NCI-H2107 treated with DMSO at 0.1 percent for 48 hours (cell line): ENCODE measurements around the gene ACSM6.
"Not testable (repeated sequence)": the region's sequence is repeated elsewhere in the genome, so short reads cannot be mapped to it uniquely, and the experiment has no call there.

Experiments
- DNase-seq: peaks from one replicate; lab custom pipeline; 2025; ENCODE audit not compliant: unreplicated experiment; lab: John Stamatoyannopoulos, UW

The ACSM6 gene

DNA sequence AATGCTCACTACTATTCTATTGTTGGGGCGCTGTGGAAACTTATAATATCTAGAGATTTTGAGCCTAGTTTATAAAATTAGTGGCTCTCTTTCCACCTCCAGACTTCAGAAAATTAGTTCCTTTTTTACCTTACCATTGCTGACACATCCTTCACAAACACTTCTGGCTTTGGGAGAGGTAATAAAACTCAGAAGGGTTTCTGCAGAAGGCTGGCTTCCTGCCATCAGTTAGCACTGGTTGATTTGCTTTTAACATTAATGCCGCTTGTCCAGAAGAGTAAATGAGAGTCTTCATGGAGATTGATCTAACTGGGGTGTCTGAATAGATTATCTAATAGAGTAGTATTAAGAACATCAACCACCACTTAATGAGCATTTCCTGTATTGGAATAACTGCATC is 20.3 kb downstream of the ACSM6 start:
- DNase-seq, result no peak

DNA sequence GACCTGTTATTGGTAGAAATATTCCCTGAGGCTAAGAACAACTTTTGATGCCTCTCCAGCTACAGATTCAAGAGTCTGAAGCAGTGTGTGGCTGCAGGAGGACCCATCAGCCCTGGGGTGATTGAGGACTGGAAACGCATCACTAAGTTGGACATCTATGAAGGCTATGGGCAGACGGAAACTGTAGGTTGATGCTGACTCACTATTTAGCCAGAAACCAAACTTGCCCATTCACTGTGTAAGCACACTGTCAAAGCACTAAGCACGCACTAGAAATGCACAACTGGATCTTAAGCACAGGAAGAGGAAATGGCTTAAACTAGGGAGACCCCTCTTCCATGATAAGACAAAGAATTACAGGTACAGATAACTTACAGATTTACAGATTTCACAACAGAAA is 20.8 kb downstream of the ACSM6 start:
- DNase-seq, result no peak

DNA sequence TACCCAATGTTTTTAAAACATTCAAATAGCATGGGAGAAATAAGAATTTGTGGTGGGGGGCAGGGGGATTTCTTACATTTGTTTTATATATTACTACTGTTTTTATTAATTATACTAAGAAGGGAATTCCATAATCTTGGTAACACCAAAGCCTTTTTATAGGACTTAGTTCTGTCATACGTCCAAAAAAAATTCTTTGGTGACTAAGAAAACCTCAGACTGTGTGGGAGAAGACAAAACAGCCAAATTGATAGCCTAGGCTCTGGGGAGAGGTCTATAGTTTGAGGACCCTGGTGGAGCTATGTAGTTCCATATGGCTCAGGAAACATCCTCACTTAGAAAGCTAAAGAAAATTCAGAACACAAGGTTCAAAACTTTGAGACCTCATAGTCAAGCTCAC is 23.4 kb downstream of the ACSM6 start:
- DNase-seq, result no peak

DNA sequence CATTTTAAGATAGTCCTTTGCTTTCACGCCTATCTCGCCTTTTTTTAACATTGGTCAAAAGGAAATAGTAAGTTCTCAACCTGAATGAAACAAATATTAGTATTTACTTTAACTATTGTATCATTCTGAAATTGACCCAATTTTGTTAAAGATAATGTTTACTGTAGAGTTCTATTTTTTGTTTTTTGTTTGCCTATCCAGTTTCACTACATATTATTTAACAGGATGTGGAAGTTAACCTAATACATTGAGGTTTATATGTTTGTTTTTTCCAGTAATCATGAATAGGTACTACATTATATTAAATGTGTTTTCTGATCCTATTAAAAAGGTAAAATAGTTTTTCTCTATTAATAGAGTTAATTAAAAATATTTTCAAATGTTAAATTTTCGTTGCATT is 26.5 kb downstream of the ACSM6 start:
- DNase-seq, result no peak

DNA sequence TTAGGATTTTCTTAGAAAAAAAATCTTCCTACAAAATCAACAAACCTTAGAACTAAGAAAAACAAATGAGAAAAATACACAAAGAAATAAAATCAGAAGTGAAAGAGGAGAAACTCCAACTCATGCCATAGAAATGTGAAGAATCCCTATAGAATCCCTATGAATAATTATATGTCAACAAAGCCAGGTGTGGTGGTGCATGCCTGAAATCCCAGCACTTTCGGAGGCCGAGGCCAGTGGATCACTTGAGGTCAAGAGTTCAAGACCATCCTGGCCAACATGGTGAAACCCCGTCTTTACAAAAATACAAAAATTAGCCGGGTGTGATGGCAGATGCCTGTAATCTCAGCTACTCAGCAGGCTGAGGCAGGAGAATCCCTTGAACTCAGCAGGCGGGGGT is 27.1 kb downstream of the ACSM6 start:
- DNase-seq, result no peak

DNA sequence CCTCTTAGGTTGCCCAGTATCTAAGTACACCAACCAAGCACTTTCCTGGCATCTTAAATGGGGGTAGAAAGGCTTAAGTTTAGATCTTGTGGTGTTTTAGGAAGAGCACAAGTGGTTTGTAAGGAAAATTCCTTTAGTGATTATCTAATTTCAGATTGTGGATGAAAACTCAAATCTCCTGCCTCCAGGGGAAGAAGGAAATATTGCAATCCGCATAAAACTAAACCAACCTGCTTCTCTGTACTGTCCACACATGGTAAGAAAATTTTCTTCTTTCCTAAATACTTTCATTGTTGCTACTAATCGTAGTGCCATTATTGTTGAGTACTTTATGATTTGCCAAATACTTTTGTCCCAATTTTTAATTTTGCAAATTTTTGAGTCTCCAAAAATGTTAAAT is 31.1 kb downstream of the ACSM6 start:
- no peak for DNase-seq

DNA sequence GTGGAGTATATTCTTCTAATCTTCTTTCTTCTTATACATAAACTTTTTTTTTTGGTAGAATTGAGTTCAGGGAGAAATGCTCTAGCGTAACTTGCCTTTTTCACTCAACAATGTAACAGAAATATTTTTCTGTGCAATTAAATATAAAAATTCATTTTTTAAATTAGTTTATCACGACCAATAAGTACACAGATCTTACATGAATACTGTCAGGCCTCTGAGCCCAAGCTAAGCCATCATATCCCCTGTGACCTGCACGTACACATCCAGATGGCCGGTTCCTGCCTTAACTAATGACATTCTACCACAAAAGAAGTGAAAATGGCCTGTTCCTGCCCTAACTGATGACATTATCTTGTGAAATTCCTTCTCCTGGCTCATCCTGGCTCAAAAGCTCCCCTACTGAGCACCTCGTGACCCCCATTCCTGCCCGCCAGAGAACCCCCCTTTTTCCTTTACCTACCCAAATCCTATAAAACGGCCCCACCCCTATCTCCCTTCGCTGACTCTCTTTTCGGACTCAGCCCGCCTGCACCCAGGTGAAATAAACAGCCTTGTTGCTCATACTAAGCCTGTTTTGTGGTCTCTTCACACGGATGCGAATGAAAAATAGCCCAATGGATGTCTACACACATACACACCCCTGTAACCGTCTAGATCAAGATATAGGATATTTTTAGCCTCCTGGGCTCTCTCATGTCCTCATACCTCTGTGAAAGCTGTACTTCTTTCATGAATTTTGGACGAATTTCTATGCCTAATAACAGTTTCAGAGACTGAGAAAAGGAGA is 35.1 kb downstream of the ACSM6 start:
- DNase-seq, result not testable (repeated sequence)

DNA sequence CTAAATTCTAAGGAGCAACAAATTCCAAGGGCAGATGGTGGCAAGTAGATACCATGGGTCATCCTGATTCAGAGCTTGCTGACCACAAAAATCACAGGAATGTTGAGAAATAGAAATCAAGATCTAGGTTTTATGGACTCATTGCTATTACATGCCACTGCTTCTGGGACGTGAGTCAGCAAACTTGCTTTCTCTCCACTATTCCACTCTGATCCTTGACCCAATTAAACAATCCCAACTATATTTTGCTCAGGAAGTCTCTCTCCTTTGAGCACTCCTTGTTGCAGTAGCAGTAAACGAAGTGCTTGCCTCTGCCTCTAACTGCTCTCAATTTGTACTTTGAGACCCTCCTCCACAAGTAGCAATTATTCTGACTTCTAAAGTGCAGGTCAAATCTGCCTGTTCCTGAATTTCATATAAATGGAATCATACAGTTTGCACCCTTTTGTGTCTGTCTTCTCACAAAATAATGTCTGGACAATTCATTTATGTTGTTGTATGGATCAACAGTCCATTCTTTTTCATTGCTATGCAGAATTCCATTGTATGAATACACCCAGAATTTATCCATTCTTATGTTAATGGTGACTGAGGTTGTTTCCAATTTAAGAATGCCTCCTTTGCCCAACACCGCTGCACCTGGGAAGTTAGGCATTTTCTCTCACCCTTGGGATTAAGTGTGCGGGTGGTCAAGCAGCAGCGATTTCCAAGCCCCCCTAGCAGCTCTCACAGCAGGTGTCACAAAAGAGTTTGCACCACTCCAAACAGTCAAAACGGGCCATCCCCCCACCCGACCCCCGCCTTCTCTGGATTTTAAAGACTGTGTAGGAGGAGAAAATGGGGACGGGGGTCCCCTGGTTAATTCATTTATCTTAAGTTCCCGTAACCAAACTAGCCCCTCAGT is 35.9 kb downstream of the ACSM6 start:
- no peak for DNase-seq

DNA sequence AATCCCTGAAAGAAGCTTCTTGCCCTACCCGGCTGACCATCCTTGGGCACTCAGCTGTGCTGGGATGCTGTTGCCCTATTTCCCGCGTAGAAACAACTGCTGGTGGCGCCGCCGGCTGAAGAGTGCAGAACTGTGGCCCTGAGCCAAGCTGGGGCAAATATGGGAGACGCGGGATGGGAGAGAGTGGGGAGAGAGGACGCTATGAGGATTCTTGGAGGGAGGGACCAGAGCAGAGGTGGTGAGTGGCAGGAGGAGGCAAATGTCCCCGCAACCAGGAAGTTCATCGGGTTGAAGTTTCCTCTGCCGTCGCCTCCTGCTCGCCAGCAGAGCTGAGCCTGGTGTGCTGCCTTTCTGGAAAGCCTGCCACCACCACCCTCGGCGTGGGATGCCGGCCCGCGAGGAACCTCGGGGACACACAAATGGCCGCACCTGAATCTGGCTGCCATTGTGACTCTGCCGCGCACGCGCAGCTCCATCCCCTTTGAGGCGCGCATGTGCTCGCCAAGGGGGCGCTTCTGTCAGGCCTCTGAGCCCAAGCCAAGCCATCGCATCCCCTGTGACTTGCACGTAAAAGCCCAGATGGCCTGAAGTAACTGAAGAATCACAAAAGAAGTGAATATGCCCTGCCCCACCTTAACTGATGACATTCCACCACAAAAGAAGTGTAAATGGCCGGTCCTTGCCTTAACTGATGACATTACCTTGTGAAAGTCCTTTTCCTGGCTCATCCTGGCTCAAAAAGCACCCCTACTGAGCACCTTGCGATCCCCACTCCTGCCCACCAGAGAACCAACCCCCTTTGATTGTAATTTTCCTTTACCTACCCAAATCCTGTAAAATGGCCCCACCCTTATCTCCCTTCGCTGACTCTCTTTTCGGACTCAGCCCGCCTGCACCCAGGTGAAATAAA is 36.9 kb downstream of the ACSM6 start:
- not testable (repeated sequence) for DNase-seq

DNA sequence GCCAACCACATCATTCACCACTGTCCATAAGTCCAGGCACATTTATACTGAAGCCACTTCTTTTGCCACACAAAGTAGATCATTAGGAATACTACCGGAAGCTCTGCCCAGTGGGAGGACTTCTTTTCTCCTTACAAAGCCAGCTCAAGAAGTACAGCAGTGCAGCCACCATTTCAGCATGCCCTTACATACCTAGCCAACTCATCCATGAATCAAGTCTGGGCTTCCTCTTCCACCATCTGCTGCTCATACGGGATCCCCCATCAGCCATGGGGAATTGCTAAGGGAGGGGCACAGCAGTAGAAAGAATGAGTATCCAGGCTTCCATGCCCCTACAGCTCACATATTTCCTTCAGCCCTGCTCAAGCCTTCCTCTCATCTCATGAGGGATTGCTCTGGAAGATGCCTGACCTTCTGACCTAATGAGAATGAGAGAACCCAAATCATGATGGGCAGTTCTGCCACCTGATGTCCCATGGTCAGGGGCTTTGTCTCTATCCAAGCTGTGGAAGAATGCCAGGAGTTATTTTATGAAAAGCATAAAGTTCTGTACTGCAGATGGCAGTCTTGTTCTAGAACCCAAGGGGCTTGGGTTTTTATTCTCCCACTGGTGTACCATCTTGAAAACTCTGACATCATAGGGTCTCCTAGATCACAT is 39.5 kb downstream of the ACSM6 start:
- no peak for DNase-seq

DNA sequence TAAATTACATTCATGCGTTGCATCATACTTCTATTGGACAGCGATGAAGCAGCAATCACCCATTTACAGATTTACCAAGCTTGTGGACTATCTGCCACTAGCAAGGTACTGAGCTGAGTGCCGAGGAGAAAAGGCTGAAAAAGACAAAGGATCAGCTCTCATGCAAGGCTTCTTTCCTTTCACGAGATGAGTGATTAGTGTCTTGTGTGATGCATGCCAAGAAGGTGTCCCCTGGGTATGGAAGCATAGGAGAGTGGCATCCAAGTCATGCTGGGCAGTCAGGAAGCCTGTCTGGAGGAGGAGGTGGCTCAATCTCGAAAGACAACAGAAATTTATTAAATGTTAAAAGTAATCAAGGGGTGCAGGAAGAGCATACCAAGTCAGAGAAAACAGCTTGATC is 40.9 kb downstream of the ACSM6 start:
- DNase-seq, result no peak

DNA sequence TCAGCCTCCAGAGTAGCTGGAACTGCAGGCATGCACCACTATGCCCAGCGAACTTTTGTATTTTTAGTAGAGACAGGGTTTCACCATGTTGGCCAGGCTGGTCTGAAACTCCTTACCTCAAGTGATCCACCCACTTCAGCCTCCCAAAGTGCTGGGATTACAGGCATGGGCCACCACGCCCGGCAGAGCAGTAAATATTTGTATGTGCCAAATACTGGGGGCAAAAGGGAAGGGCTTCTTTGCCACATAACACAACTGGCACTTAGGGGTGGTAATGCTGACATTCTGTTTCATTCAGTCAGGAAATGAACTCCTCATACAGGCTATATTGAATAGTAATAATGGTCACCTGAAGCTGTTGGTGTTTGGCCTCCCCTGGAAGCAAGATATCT is 41.6 kb downstream of the ACSM6 start:
- DNase-seq, result no peak

DNA sequence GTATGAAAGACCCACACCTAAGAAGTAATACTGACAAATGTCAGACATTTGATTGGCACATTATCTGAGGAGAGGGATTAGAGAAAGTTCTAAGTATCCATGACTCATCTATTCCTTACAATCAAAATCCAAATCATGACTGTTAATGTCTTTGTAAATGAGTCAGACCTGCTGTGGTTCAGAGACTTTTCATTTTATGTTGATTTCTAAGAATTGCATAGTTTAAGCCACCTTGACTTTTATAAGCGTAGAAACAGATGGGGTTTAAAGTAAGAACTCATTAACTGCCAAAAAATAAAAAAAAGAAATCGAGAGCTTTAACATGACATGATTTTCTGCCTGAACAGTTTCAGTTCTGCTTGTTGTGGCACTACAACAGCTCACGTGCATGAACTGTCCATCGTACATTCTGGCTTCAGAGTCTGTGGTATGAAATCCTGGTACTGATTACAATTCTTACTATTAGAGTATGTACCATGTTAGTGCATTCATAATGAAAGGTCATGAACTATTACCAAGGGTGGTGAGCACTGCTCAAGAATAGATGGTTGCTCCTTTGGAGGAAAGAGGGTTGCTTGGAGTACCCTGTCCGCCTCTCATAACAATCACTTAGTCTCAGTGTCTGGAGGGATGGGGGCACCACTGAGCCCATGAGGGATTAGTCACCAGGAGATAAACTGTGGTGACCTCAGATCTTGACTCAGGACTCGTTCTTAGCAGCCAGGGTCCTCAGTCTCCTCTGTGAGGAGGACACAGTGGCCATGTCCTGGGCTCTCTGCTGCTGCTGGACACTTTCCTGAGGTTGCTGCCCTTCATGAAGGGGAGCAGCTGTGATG is 42.2 kb downstream of the ACSM6 start:
- no peak for DNase-seq

DNA sequence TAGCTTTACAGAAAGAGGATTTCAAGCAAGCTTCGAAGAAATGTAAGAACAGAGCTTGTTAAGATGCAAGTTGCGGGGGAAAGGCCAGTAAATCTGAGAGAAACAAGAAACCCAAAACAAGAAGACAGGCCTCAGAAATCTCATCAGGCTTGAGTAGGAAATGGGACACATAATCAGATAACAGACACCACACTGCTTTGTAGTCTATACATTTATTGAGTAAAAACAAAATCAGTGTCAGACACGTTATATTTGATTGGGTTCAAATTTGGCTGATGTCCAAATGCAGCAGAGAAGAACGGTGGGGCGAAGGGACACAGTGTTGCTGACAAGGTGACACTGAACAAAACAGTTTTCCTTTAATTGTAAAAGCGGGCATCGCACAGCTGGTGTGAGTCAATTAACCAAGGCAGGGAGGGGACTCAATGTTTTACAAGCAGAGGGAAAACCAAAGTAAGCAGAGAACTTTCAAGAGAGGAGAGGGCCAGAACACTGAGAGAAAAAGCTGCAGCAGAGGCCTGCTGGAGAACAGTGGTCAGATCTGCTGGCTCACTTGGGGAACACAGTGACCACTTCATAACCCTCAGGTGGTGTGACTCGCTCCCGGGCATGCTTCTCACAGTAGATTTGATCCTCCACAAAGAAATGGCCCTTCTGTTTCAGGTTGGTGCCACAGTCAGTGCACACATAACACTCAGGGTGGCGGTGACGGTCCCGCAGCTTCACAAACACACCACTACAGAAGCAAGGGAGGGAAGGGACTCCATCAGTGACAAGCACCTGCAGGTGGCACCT is 43.5 kb downstream of the ACSM6 start:
- peak; percentile 8 for DNase-seq

DNA sequence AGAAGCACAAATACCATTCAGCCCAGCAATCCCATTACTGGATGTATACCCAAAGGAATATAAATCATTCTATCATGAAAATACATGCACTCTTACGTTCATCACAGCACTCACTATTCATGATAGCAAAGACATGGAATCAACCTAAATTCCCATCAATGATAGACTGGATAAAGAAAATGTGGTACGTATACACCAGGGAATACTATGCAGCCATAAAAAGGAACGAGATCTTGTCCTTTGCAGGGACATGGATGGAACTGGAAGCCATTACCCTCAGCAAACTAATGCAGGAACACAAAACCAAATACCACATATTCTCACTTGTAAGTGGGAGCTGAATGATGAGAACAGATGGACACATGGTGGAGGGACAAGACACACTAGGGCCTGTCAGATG is 46.1 kb downstream of the ACSM6 start:
- not testable (repeated sequence) for DNase-seq

DNA sequence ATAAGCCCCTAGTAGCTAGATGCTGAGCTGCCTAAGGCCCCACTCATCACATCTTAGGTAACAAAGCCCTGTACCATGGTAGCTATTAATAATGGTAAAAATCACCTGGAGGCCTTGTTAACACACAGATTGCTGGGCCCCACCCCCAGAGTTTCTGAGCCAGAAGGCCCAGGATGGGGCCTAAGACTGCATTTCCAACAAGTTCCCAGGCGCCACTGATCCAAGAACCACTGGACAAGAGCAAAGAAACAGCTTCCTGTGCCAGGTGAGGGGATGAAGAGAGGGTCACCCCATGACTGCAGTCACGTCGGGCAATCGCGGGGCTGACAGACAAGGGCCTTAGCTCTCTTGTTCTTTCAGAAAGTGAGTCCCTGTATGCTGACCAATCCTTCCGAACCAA is 46.8 kb downstream of the ACSM6 start:
- no peak for DNase-seq

DNA sequence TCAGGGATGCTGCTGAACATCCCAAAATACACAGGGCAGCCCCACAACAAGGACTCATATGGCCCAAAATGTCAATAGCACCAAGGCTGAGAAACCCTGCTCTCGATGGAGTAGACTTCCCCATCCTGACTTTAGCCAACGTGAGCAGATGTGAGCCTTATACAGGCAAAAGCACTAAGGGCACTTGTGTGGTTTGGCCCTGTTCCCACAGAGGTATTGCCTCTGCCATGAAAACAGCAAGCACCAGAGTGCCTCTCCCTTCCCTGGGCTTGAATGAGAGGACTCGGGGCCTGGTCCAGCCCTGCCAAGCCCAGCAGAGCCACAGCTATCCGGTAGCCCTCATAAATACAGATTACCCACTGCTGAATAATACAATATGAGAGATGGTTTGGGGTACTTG is 47.5 kb downstream of the ACSM6 start:
- DNase-seq, result peak; percentile 78

DNA sequence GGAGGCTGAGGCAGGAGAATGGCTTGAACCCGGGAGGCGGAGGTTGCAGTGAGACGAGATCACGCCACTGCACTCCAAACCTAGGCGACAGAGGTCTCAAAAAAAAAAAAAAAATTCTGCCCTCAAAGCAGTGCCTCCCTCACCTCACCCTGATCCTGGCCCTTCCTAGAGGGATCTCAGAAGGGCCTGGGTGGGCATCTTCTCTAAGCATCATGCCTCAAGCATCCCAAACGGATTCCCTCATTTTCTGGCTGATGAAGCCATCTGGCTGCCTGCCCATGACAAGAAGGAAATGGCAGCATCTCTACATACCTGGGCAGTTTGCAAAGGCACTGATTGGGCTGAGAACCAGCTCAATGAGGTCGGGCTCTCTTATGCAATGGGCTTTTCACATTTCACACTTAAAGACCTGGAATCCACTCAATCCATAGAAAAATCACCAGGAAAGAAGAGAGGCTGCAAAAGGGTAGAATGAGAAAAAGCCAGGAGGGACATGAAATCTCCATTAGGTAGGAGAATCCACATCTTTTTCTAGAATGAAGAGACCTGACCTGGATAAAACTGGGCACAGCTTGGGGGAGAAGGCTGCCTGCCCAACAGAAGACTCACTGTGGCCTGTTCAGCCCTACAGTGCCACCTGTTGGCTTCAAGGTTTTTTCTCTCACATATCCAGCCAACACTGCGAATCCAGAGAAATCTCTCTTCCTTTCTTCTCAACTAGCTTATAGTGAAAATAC is 48.7 kb downstream of the ACSM6 start:
- DNase-seq, result peak; percentile 6

DNA sequence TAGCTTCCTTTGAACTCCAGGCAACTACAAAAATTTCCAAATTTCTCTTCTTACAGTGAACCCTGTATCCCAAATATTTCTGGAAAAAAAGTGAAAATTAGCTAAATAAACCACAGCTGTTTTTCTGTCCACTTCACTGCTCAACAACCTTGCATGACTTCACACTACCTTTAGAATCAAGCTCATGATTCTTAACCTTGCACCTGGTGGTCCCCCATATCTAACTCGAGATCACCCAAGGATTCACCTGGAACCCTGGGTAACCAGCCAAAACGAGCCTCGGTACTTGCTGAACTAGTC is 49.2 kb downstream of the ACSM6 start:
- no peak for DNase-seq
